Activated naive CD4-positive, alpha-beta T cell treated with anti-CD3 and anti-CD28 coated beads for 36 hours (primary cell): ENCODE data around the gene ARL15. TPM values are rescaled to one million over a fixed set of nuclear protein-coding genes. Genes with fewer than 3 reads are reported as not detected.
"Not testable (repeated sequence)": the region's sequence is repeated elsewhere in the genome, so short reads cannot be mapped to it uniquely, and the experiment has no call there.

Experiments used
- CTCF ChIA-PET: fragments of 350-600 bp; sonication (Branson Sonifier 250); formaldehyde crosslinking; loops from one replicate; lab custom pipeline; 2021; ENCODE audit warnings: antibody characterized with exemption; lab: Charles Lee
- DNase-seq: peaks from one replicate; pipeline ENCODE4 v3.0.0-alpha.2; 2020
- H3K27ac Mint-ChIP-seq: one replicate; pipeline ENCODE4 v1.8.0; 2021; ENCODE audit warnings: mild to moderate bottlenecking, mixed read lengths
- H3K27me3 Mint-ChIP-seq: one replicate; pipeline ENCODE4 v1.8.0; 2021; ENCODE audit warnings: low read depth, mixed read lengths
- H3K36me3 Mint-ChIP-seq: one replicate; pipeline ENCODE4 v1.8.0; 2021; ENCODE audit warnings: low read depth, mixed read lengths
- H3K4me1 Mint-ChIP-seq: one replicate; pipeline ENCODE4 v1.8.0; 2021; ENCODE audit warnings: low read depth, mixed read lengths
- H3K4me3 Mint-ChIP-seq: one replicate; pipeline ENCODE4 v1.8.0; 2021; ENCODE audit warnings: mild to moderate bottlenecking, moderate library complexity, mixed read lengths
- H3K9me3 Mint-ChIP-seq: one replicate; pipeline ENCODE4 v1.8.0; 2021; ENCODE audit warnings: mixed read lengths
- intact Hi-C: fragments of 100-400 bp; cut with micrococcal nuclease; formaldehyde crosslinking; loops from one replicate; pipeline ENCODE4 v1.15.1; 2023
- microRNA-seq: library from miRNA; unstranded; fragments of <30 nt; microRNA quantifications from one replicate; pipeline ENCODE4 v1.2.0, GENCODE V29; 2022; ENCODE audit warnings: borderline microRNAs expressed, borderline replicate concordance
- total RNA-seq, 2 experiments: library from RNA; stranded (reverse); gene quantifications; one replicate each; pipeline ENCODE4 v1.2.3, GENCODE V29; 2021

ARL15 gene
- total RNA-seq, 2 experiments from 2014 or later, result 6.7 to 7.0 TPM

DNA sequence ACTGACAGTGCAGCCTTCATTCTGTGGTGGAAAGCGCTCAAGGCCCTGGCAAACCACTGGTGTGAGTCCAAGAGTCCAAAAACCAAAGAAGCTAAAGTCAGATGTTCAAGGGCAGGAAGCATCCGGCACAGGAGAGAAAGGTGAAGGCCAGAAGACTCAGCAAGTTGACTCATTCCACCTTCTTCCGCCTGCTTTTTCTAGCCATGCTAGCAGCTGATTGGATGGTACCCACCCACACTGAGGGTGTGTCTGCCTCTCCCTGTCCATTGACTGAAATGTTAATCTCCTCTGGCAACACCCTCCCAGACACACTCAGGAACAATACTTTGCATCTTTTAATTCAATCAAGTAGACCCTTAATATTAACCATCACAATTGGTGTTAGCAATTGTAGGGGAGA is 453.9 kb downstream of the ARL15 start:
- Mint-ChIP-seq H3K27ac (no peak overlapping the region), H3K4me1 (no peaks in the 10 kb centered on the region), H3K36me3 (no peaks in the 10 kb centered on the region), H3K9me3 (no peaks in the 10 kb centered on the region), H3K4me3 (no peak overlapping the region), H3K27me3 (peaks cover 15% of the 10 kb centered on the region)
- intact Hi-C loops, result no loop called here
- no peak for DNase-seq
- CTCF ChIA-PET, result no interaction called here

DNA sequence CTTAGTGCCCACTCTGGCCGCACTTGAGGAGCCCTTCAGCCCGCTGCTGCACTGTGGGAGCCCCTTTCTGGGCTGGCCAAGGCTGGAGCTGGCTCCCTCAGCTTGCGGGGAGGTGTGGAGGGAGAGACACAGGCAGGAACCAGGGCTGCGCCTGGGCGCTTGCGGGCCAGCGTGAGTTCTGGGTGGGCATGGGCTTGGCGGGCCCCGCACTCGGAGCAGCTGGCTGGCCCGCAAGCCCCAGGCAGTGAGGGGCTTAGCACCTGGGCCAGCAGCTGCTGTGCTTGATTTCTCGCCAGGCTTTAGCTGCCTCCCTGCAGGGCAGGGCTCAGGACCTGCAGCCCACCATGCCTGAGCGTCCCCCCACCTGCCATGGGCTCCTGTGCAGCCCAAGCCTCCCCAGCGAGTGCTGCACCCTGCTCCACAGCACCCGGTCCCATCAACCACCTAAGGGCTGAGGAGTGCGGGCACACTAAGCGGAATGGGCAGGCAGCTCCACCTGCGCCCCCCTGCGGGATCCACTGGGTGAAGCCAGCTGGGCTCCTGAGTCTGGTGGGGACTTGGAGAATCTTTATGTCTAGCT is 473.4 kb downstream of the ARL15 start:
- intact Hi-C loops, H3K4me3 Mint-ChIP-seq, H3K36me3 Mint-ChIP-seq, DNase-seq, CTCF ChIA-PET, H3K27ac Mint-ChIP-seq, H3K4me1 Mint-ChIP-seq: not testable (repeated sequence)
- Mint-ChIP-seq H3K27me3 (peaks cover 10% of the 10 kb centered on the region), H3K9me3 (peaks cover 10% of the 10 kb centered on the region)

DNA sequence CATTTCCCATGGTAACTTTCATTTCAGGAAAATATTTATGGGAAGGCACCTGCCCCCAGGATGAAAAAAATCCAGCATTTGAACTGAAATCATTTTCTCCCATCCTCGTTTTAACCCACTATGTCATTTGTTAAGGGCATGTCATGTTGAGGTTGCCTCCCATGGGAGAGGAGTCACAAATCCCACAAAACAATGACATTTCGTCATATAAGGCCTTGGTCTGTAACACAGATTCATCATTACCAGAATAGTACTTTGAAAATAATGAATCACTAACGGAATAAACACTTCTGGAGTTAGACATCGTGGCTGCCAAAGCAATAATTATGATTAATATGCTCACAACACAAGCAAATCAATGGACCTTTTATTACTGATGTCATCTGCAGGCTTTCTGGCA is 475.9 kb downstream of the ARL15 start:
- Mint-ChIP-seq H3K4me3 (no peak overlapping the region), H3K36me3 (no peaks in the 10 kb centered on the region), H3K27ac (no peak overlapping the region), H3K4me1 (no peaks in the 10 kb centered on the region), H3K27me3 (peaks cover 11% of the 10 kb centered on the region), H3K9me3 (no peaks in the 10 kb centered on the region)
- no peak for DNase-seq
- CTCF ChIA-PET, result no interaction called here
- intact Hi-C loops, result no loop called here

Small RNA genes lying within 50 kb of the gene (microRNA-seq; reads per million reads assigned to microRNA genes)
- gene MIR4459 (not detected), gene MIR581 (not detected)

Other genes with a start within 250 kb of the ARL15 start
- gene HSPB3, start 145.1 kb upstream of the ARL15 start, total RNA-seq, result not detected
- gene SNX18, start 207.2 kb upstream of the ARL15 start, total RNA-seq, result 1 to 10 TPM; 3.9 to 4.4 TPM